GM23248 (cell line): Measurements from ENCODE around the gene UBR3. TPM values are rescaled to one million over a fixed set of nuclear protein-coding genes. Genes with fewer than 3 reads are reported as not detected.

ENCODE experiments used
- DNase-seq: peaks from one replicate; pipeline ENCODE4 v3.0.0-alpha.2; 2015
- H2AFZ ChIP-seq: fragments of 200-600 bp; sonication (generic); 2 replicates; pipeline ENCODE4 v1.6.1; 2016; ENCODE audit warnings: antibody characterized with exemption
- H3F3A ChIP-seq: fragments of 200-600 bp; sonication (generic); 2 replicates; pipeline ENCODE4 v1.6.1; 2016; ENCODE audit warnings: mild to moderate bottlenecking, antibody characterized with exemption, mixed run types; ENCODE audit not compliant: insufficient read depth
- H3K27ac ChIP-seq: fragments of 200-600 bp; sonication (generic); 2 replicates; pipeline ENCODE4 v1.5.1; 2016; ENCODE audit warnings: mild to moderate bottlenecking
- H3K27me3 ChIP-seq: fragments of 200-600 bp; sonication (generic); replicated peaks from 2 replicates; pipeline ENCODE4 v1.6.1; 2016; ENCODE audit warnings: mild to moderate bottlenecking; ENCODE audit not compliant: insufficient read depth
- H3K36me3 ChIP-seq: fragments of 200-600 bp; sonication (generic); 2 replicates; pipeline ENCODE4 v1.6.1; 2016; ENCODE audit warnings: low read depth, mild to moderate bottlenecking
- H3K4me1 ChIP-seq: fragments of 200-600 bp; sonication (generic); 2 replicates; pipeline ENCODE4 v1.6.1; 2016; ENCODE audit warnings: mild to moderate bottlenecking; ENCODE audit not compliant: insufficient read depth
- H3K4me2 ChIP-seq: fragments of 200-600 bp; sonication (generic); one replicate; pipeline ENCODE4 v1.6.1; 2016; ENCODE audit warnings: mild to moderate bottlenecking; ENCODE audit not compliant: unreplicated experiment
- H3K4me3 ChIP-seq: fragments of 200-600 bp; sonication (generic); 2 replicates; pipeline ENCODE4 v1.5.1; 2016; ENCODE audit warnings: mild to moderate bottlenecking
- H3K79me2 ChIP-seq: fragments of 200-600 bp; sonication (generic); 2 replicates; pipeline ENCODE4 v1.6.1; 2016; ENCODE audit warnings: mild to moderate bottlenecking; ENCODE audit not compliant: insufficient read depth
- H3K9ac ChIP-seq: fragments of 200-600 bp; sonication (generic); 2 replicates; pipeline ENCODE4 v1.6.1; 2016; ENCODE audit warnings: mild to moderate bottlenecking
- H3K9me2 ChIP-seq: fragments of 200-600 bp; sonication (generic); 2 replicates; pipeline ENCODE4 v1.6.1; 2016; ENCODE audit warnings: mixed run types, mild to moderate bottlenecking, moderate library complexity; ENCODE audit not compliant: insufficient read depth
- H3K9me3 ChIP-seq: fragments of 200-600 bp; sonication (generic); one replicate; pipeline ENCODE4 v1.6.1; 2017; ENCODE audit warnings: low read depth
- H4K20me1 ChIP-seq: fragments of 200-600 bp; sonication (generic); 2 replicates; pipeline ENCODE4 v1.6.0; 2016; ENCODE audit not compliant: insufficient read depth
- EZH2 ChIP-seq: fragments of 200-600 bp; sonication (generic); IDR thresholded peaks from 2 replicates; pipeline ENCODE4 v1.6.1; 2018; ENCODE audit warnings: antibody characterized with exemption, mild to moderate bottlenecking; ENCODE audit not compliant: insufficient read depth, poor library complexity, severe bottlenecking
- EZH2phosphoT487 ChIP-seq: fragments of 200-600 bp; sonication (generic); IDR thresholded peaks from 2 replicates; pipeline ENCODE4 v1.6.1; 2018; ENCODE audit warnings: antibody characterized with exemption, moderate library complexity, mild to moderate bottlenecking, low read depth; ENCODE audit not compliant: insufficient read depth
- WGBS, 2 experiments: methylation state at CpG; one replicate each; pipeline ENCODE4 v1.1.6; 2015 to 2017; ENCODE audit warnings: low lambda C conversion rate in 2 of 2, low coverage in 1 of 2; ENCODE audit errors: missing lambda C conversion rate in 2 of 2; 5-methylcytosine and 5-hydroxymethylcytosine counted together
- in situ Hi-C: fragments of 300-500 bp; cut with MboI; formaldehyde crosslinking; loops from 2 replicates; pipeline ENCODE4 v1.15.0; 2020
- polyA plus RNA-seq: library from polyadenylated mRNA; unstranded; fragments of >200 nt; fragmentation: Nextera tagmentation; extraction: Ambion mirVana; gene quantifications from 2 replicates; pipeline ENCODE4 v1.2.1, GENCODE V29; 2016
- total RNA-seq: library from RNA; depleted of rRNA; stranded (reverse); fragments of >200 nt; shearing (Covaris generic); gene quantifications from 2 replicates; pipeline ENCODE4 v1.2.3, GENCODE V29; 2014

Gene UBR3
- total and polyA plus RNA-seq, 2 experiments from 2014 or later: 8.9 to 22.4 TPM

DNA sequence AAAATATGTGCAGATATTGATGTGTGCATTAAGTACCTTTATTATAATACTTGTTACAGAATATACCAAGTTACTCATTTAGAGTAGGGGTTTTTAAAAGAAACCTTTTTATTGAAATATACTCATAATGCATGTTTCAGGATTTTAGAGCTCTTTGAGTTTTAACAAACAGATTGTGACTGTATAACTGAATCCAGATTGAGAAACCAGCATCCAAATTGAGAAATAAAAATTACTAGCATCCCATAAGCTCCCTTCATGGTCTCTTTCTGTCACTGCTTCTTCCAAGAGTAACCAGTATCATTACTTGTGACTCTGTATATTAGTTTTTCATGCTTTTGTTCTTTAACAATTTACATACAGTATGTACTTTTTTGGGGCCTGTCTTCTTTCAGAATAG, 156.9 kb downstream of the UBR3 start:
- no peak overlapping the region for H3K9ac ChIP-seq
- H3K9me2 ChIP-seq: no peaks in the 10 kb centered on the region
- TF ChIP-seq EZH2 (no peak), EZH2phosphoT487 (no peak)
- no peak overlapping the region for H3K4me3 ChIP-seq
- no peaks in the 10 kb centered on the region for H3K4me1 ChIP-seq
- no peak for DNase-seq
- no peaks in the 10 kb centered on the region for H3K36me3 ChIP-seq
- H3F3A ChIP-seq: no peaks in the 10 kb centered on the region
- H2AFZ ChIP-seq: no peak overlapping the region
- H3K27ac ChIP-seq: no peak overlapping the region
- no peaks in the 10 kb centered on the region for H4K20me1 ChIP-seq
- no peaks in the 10 kb centered on the region for H3K9me3 ChIP-seq
- H3K27me3 ChIP-seq: no peaks in the 10 kb centered on the region
- no peak overlapping the region for H3K4me2 ChIP-seq
- in situ Hi-C loops: no loop called here
- 0 out of 2 replicates have a peak, but pooled peaks cover 4% of the 10 kb centered on the region for H3K79me2 ChIP-seq

DNA sequence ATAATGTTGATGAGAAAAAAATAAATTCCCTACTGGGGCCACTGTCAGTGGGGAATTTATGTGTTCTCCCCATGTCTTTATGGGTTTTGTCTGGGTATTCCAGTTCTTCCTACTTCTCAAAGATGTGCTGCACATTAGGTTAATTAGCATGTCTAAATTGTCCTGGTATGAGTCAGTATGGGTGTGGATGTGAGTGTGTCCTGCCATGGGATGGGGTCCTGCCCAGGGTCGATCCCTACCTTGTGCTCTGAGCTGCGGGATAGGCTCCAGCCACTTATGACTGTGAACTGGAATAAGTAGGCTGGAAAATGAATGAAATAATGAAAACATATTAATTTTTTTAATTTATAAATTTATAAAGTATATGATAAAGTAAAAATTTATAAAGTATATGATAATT, 167.5 kb downstream of the UBR3 start:
- Histone ChIP-seq H3K4me3 (no peak overlapping the region), H3K4me1 (peaks cover 12% of the 10 kb centered on the region; the same call in 1 of the 2 replicates), H3K27ac (no peak overlapping the region), H4K20me1 (no peaks in the 10 kb centered on the region), H3F3A (no peaks in the 10 kb centered on the region), H3K9me2 (no peaks in the 10 kb centered on the region), H3K79me2 (no peaks in the 10 kb centered on the region), H3K27me3 (no peaks in the 10 kb centered on the region), H2AFZ (no peak overlapping the region), H3K36me3 (no peaks in the 10 kb centered on the region), H3K9ac (no peak overlapping the region), H3K4me2 (no peak overlapping the region), H3K9me3 (no peaks in the 10 kb centered on the region)
- WGBS, 2 experiments: 95 to 100% methylated on average over 2 of the region's 2 CpGs
- TF ChIP-seq EZH2 (no peak), EZH2phosphoT487 (no peak)
- no peak for DNase-seq
- in situ Hi-C loops: no loop called here

DNA sequence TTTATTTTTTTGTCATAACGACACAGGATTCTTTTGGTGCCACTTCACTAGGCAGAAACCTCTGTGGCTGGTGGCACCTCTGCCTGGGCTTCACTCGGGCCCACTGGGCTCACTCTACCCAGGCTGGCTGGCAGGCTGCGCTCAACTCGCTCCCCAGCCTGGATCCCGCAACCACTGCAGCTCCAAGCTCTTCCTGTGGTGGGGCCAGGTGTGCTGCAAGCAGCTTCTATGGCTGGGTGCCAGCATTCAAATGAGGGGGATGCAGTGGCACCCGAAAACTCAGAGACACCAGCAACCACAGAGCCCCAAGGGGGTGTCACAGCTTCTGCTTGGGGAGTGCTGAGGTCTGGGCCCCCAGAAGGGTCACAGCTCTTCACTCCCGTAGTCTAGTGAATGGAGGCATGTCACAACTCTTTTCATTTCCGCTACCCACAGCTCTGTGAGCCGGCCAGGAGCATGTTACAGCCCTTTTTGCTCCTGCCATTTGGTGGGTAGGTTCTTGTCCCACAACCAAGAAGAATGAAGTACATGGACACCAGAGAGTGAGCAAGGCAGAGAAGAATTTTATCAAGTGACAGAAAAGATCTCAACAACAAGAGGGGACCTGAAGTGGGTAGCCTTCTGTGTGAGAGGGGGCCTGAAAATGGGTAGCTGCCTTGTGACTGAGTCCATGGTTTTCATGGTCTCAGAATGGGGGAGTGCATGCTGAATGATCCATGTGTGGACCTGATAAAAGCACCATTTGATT, 170.1 kb downstream of the UBR3 start:
- H3K9ac ChIP-seq: no peak overlapping the region
- H3K27ac ChIP-seq: no peak overlapping the region
- DNase-seq: no peak
- H3K27me3 ChIP-seq: no peaks in the 10 kb centered on the region
- in situ Hi-C loops: no loop called here
- no peak overlapping the region for H2AFZ ChIP-seq
- no peaks in the 10 kb centered on the region for H3K9me2 ChIP-seq
- H3K36me3 ChIP-seq: no peaks in the 10 kb centered on the region; the same call in 1 of the 2 replicates
- peaks cover 12% of the 10 kb centered on the region; the same call in 1 of the 2 replicates for H3K4me1 ChIP-seq
- no peak overlapping the region for H3K4me2 ChIP-seq
- H4K20me1 ChIP-seq: no peaks in the 10 kb centered on the region
- H3F3A ChIP-seq: no peaks in the 10 kb centered on the region
- 97 to 98% methylated on average over 8 to 9 of the region's 9 CpGs for WGBS, 2 experiments
- H3K79me2 ChIP-seq: no peaks in the 10 kb centered on the region
- H3K9me3 ChIP-seq: no peaks in the 10 kb centered on the region
- TF ChIP-seq EZH2phosphoT487 (no peak), EZH2 (no peak)
- H3K4me3 ChIP-seq: no peak overlapping the region

DNA sequence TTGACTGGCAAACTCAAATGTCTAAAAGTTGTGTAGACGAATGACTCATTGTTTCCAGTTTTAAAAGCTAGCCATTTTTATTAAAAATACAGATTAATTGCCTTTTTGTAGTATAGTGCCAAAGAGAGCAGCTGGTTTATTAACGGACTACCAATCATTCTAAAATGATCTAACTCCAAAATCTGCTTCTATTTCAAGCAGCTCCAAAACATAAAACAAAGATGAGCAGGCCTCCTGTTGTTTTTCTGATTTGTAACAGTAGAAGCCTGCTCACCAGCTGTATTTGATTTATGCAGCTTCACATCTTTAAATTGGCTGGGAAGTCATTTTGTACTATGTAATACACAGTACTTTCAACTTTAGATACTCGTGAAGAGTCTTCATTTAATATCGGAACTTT, 171.8 kb downstream of the UBR3 start:
- Histone ChIP-seq H3K4me3 (no peak overlapping the region), H3K79me2 (no peaks in the 10 kb centered on the region), H2AFZ (0 out of 2 replicates have a peak overlapping the region, but pooled peaks have one; percentile 1), H3K4me1 (peaks cover 12% of the 10 kb centered on the region; the same call in 1 of the 2 replicates), H4K20me1 (no peaks in the 10 kb centered on the region), H3K27ac (peak overlapping the region; percentile 23; the same call in 1 of the 2 replicates), H3K9ac (no peak overlapping the region), H3K4me2 (peak overlapping the region; percentile 4), H3K27me3 (no peaks in the 10 kb centered on the region), H3K9me3 (no peaks in the 10 kb centered on the region), H3K36me3 (peaks cover 6% of the 10 kb centered on the region), H3K9me2 (no peaks in the 10 kb centered on the region), H3F3A (no peaks in the 10 kb centered on the region)
- TF ChIP-seq EZH2phosphoT487 (no peak), EZH2 (no peak)
- in situ Hi-C loops: no loop called here
- 10 to 18% methylated on average over 4 of the region's 4 CpGs for WGBS, 2 experiments
- peak; percentile 45 for DNase-seq
